HG03139 (cell line): Measurements from ENCODE around the gene MIOX.

Source experiments
- ATAC-seq: cut with Tn5 transposase; IDR thresholded peaks from one replicate; pipeline ENCODE4 v1.9.1; 2021; ENCODE audit not compliant: unreplicated experiment

The MIOX gene

DNA sequence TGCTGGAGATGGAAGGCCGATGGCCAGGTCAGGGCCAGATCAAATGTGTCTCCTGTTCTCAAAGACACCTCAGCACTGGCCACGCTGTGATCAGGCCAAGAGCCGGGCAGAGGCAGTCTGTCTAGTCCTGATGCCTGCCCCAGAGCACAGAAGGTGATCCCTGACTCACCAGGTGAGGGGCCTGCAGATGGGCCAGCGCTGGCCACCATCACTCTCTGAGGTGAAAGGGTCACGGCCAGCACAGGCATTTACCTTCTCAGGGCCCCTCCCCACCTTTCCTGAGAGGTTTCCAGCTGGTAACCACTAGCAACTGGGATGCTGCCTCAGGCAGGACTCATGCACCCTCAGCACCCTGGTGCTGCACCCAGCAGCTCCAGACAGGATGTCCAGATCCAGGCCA, 14.7 kb upstream of the MIOX start:
- no peak for ATAC-seq

DNA sequence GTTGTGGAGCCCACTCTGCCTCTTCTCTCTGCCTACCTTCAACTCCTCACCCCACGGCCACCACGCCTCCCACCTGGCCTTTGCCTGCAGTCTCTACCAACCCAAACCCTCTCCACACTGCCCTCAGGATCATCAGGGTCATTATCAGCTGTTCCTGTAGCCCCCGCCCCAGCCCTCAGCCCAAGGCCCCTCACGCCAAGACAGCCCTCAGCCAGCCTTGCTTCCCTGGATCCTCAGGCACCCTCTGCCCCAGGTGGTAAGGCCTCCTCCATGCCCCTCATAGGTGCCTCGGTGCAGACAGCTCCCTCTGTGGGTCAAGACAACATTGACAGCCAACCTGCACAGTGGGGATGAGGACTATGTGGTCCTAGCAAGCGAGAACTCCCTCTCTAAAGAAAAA, 13.6 kb upstream of the MIOX start:
- ATAC-seq = no peak

DNA sequence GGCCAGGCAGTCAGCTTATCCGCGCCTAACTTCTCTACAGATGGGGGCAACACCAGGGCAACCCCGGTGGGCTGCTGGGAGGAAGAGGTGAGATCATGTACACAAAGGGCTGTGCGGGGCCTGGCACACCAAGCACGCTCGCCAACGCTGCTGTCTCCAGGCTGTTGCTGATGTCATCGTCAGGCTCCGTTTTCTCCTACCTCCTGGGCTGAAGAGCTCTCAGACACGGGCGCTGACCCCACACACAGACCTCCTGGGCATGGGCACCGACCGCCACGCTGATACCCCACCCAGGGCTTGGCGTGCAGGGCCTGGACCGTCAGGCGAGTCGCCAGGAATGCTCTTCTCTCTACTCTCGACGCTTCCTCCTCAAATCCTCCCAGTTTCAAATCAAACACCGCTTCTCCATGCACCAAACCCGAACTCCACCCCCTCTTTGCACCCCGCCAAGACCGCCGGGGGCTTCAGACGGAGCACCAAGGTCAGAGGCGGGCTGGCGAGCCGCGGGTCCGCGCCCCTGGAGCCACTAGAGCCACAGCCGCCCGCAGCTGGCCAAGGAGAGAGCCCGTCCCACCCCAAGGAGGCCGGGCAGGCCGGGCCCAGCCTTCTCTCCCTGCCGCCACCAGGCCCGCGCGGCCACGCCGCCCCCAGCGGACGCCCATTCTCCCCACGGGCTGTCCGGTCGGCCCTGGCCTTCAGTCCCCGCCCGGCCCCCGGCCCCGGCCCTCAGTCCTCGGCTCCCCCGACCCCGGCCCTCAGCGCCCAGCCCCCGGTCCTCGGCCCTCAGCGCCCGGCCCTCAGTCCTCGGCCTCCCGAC, 12.6 kb upstream of the MIOX start:
- no peak for ATAC-seq

DNA sequence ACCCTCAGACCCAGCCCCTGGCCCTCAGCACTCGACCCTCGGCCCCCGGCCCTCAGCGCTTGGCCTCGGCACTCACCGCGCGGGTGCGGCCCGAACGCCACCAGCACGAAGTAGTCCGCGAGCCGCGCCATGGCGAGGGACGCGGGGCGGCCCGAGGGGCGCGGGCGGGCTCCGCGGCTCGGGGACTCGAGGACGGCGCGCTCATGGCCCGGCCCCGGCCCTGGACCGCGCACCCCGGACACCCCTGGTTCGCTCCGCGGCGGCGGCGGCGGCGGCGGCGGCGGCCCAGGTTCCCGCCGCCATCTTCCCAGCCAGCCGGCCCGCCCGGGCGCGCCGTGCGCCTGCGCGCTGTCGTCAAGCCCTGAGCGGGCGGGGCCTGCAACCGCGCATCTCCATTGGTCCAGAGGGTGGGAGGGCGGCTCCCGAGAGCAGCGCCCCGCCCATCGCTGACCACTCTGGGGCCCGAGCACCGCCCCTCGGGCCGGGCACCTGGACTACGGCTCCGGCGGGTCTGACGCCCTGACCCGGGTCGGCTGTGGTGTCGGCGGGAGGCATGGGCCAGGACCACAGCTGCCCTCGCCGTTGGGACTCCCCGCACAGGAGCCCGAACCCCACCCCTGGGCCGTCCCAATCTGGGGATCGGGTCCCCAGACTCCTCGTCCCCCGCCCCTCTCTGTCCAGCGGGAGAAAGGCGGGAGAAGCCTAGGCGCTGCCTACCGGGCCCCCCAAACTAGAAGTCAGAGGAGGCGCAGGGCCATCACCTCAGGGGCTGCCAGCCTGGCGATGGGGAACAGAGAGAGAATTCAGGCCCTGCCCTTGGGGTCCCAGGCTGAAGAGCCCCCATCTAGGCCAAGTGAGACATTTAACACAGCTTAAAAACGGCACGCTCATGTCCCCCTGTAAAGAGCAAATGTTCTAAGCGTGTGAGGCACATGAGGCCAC, 11.7 kb upstream of the MIOX start, which contains the start of gene SBF1:
Gene SBF1 (minus strand): TSS at position 326 of the 942 bp plus-strand sequence. CDS start 195 bp downstream, at position 131.
- peak; percentile 62 for ATAC-seq

DNA sequence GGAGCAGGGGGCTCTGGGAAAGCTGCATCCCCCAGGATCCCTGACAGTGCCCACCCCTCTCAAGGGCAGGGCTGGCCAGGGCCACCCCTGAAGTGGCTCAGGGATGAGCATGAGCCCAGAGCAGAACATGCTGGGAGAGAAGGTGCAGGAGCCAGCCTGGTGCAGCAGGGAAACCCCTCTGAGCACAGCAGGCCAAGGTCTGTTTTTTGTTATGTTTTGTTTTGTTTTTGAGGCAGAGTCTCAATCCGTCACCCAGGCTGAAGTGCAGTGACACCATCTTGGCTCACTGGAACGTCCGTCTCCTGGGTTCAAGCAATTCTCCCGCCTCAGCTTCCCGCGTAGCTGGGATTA, 11.0 kb upstream of the MIOX start:
- no peak for ATAC-seq

DNA sequence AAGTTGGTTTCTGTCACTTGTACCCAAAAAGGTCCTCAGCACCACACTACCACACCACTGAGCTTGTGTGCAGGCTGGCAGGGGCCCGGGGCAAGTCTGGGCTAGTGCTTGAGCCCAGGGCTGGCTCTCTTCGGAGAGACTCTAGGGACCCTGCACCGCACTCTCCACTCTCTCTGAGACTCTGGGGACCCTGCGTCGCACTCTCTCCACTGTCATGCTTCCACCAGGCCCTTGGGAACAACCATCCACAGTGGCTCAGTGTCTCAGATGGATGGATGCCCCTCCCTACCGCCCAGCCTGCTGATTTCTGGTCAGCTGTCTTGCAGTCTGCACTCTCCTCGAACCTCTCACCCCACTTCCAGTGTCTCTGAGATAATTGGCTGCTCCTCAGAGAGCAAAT, 9.8 kb upstream of the MIOX start:
- no peak for ATAC-seq

DNA sequence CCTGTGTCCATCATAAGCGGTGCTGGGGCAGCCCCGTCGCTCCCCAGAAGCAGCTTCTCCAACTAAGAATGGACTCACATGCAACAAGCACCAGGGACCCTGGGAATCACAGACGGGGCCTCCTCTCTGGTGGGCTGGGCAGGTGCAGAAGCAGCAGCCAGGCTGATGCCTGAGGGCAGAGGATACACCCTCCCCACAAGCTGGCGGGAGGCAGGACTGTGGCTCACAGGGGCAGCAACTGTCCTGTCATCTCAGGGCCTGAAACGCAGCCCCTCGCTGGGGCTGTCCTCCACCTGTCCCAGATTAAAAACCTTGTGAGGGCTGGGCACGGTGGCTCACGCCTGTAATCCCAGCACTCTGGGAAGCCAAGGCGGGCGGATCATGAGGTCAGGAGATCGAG, 8.7 kb upstream of the MIOX start:
- no peak for ATAC-seq

DNA sequence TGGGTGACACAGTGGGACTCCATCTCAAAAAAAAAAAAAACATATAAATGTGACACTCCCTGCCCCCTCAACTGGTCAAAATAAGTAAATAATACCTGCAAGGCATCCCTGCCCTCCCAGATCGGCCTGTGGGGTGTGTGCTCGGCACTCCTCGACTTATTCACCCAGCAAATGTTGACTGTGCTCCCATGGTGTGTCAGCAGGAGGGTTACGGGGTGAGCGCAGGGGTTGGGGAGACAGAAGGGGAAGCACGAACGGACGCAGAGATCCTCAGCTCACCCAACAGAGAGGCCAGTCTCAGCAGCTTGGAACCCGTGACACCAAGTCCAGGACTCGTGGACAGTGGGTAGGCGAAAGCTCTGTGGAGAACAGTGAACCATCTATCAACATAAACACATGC, 6.9 kb upstream of the MIOX start:
- ATAC-seq = no peak

DNA sequence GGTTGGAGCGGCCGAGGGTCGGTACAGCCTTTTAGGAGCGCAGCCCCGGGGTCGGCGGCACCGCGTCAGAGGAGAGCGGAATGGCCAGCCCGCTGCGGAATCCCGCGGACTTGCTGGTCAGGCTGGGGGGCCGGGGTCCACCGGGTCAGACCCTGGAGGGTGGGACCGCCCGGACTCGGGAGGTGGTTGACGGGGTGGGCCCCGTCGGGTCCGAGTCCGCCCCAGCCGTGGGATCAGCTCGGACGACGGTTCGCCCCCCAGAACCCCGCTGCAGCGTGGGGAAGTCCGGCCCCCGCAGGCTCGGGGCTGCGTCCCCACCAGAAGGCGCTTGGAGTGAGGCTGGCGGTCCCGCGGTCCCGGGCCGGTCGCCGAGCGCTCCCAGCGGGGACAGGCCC, 5.6 kb upstream of the MIOX start:
- no peak for ATAC-seq

DNA sequence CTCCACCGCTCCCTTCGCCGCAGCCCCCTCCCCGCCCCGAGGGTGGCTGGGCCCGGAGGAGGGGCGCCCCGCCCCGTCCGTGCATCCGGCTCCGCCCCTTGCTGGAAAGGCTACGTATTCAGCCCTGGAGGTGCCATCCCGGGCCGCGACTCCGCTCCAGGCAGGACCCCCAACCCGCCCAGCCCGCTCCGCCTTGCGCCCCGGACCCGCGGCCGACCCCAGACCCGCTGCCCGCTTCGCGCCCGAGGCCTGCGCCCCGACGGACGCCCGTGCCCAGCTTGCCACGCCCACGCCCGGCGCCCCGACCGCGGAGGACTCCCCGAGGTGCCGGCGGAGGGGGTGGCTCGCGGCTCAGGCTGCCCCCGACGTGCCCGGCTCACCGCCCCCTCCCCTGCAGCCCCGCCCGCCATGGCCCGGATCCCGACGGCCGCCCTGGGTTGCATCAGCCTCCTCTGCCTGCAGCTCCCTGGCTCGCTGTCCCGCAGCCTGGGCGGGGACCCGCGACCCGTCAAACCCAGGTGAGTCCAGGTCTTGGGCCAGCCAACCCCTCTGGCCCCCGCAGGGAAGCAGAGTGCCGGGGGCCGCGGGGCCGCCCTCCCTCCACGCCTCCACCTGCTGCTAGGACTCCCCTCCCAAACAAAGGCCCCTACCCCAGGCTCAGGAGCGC, 5.1 kb upstream of the MIOX start, which contains the start of gene ADM2:
Gene ADM2 (plus strand): TSS at position 104 of the 667 bp plus-strand sequence. CDS start 305 bp downstream, at position 409.
- ATAC-seq = no peak

DNA sequence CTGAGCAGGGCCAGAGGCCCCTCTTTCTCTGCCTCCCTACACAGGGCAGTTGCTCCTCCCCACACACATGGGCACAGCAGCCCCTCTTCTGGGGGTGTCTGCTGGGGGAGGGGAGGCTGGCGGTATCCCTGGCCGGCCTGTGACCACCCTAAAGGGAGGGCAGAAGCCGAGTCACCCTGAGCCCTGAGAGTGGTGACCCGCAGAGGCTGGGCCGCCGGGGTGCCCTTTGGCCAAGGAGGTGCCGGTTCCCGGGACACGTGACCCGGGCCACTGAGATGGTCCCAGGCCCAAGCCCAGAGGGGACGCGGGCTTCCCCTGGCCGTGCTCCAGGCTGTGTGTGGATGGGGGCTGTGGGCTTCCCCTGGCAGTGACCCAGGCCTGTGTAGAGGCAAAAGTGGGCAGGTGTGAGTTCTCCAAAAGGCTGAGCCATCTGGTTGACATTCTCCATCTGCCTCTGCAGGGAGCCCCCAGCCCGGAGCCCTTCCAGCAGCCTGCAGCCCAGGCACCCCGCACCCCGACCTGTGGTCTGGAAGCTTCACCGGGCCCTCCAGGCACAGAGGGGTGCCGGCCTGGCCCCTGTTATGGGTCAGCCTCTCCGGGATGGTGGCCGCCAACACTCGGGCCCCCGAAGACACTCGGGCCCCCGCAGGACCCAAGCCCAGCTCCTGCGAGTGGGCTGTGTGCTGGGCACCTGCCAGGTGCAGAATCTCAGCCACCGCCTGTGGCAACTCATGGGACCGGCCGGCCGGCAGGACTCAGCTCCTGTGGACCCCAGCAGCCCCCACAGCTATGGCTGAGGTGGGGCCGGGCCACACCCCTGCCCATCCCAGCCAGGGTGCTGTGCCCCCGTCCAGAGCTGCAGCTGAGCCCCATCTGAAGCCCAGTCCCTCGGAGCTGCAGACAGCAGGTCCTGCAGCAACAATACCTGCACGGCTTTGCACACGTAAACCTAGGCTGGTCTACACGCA, 4.3 kb upstream of the MIOX start:
- ATAC-seq = no peak

DNA sequence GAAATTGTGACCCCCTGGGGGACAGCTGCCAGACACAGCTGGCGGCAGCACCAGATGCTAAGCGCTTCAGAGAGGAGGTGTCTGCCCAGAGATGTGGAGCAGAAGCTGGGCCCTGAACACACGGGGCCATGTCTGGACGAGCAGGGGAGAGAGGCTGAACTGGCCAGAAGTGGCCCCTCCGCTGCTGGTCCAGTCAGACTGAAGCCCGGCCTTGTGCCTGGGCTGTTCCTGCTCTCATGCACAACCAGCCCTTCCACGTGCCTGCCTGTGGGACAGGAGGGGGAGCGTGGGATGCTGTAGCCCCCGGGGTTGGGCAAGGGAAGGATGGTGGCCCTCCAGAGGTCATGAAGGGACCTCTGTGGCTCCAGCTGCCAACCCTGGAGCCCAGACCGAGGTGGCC, 3.6 kb upstream of the MIOX start:
- no peak for ATAC-seq

DNA sequence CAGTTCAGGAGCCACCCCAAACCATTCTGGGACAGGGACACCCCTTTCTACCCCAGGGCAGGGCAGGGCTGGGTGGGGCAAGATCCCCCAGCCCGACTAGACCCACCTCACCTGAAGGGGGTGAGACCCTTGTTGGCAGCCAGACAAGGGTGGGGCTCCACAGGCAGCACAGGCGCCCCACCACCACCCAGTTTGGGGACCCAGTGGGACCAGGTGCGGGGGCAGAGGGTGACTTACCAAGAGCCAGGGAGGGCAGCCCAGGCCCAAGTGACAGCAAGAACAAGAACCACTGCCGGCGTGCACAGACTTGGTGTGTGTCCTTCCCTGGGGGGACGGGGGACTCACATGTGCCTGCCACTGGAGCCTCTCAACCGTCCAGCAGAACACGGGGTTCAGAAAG, 3.1 kb upstream of the MIOX start:
- ATAC-seq = no peak

DNA sequence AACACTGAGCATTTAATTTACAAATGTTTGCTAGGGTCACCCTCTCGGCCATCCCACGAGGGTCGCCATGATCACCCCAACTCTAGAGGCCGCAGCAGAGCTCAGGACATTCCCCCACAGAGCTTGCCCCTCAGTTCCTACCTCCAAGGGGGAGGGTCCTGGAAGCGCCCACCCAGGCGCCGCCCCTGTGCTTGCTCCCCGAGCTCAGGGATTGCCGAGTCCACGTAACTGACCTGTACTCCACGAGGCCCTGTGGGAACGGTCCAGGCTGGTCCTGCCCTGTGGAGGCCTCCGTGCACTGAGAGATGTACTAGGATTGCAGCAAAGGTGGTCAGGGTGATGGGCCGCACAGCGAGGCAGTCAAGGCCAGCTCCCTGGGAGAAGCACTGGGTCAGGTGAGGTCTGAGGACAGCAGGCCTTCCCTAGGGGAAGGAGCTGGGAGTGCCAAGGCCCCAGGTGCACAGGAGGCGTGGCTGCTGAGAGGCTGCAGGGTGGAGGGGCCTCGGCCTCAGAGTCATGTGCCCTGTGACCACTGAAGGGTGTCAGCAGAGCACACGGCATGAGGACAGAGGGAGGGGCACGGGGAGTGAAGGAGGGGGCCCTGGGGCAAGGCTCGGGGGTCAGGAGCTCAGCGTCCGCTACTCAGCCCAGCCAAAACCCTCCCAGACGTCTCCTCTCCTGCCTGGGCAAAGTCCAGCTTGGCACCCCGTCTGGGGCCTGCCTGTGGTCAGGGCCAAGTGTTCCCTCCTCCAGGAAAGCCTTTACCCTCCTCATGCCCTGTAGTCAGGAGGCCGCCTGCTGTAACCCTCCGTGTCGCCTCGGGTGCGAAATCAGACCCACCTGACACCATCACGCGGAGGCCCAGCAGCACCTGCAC, 2.4 kb upstream of the MIOX start:
- ATAC-seq = no peak

DNA sequence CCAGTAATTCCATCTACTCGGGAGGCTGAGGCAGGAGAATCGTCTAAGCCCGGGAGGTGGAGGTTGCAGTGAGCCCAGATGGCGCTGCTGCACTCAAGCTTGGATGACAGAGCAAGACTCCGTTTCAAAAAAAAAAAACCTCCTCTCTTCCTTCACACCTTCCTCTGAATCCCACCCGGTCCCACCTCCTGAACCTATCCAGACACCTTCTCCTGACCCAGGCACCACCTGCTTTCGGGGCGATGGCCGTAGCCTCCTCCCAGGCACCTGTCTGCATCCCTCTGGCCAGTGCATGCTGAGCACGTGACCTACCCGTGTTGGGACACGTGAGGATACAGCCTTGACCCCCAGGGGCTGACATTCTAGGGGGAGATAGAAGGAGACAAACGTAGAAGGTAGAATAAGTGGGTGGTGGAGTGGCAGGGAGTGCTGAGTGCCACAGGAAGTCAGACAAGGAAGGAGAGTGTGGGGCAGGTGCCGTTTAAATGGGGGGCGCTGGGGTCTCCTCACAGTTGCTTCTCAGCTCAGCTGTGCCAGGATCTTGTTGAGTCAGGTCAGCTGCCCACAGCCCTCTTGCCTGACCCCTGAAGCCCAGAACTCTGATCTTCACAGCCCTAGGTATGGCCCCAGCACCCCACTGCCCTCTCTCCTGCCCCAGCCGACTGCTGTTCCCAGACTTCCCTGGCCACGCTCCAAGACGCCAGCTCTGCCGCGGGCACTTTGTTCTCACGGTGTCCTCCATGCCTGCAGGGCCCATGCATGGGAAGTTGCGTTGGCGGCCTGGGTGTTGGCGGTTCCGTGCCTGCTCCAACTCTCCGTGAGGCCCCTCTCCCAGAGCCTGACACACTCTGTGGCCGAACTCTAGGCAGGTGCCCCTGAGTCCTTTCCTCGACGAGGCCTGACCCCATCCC, 1.2 kb upstream of the MIOX start:
- ATAC-seq = no peak

DNA sequence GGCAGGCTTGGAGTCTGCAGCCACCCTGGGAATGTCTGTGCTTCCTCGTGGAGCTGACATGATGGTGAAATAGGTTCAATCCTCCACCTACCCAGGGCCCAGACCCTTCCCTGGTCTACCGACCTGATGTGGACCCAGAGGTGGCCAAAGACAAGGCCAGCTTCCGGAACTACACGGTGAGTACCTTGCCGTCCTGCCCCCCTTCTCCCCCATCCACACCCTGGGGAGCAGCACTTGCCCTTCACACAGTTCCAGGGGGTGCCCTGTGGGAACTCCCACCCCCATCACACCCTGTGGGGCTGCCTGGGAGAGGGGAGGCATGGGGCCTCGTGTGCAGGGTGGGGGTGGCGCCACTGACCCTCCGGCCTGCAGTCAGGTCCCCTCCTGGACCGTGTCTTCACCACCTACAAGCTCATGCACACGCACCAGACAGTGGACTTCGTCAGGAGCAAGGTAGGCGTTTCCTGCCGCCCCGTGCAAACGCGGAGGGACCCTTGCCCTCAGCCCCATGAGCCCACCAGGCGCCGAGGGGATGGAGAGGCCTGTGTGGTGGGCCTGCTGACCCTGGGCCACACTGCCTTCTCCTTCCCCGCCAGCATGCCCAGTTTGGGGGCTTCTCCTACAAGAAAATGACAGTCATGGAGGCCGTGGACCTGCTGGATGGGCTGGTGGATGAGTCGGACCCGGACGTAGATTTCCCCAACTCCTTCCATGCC, 789 bp downstream of the MIOX start:
- no peak for ATAC-seq

DNA sequence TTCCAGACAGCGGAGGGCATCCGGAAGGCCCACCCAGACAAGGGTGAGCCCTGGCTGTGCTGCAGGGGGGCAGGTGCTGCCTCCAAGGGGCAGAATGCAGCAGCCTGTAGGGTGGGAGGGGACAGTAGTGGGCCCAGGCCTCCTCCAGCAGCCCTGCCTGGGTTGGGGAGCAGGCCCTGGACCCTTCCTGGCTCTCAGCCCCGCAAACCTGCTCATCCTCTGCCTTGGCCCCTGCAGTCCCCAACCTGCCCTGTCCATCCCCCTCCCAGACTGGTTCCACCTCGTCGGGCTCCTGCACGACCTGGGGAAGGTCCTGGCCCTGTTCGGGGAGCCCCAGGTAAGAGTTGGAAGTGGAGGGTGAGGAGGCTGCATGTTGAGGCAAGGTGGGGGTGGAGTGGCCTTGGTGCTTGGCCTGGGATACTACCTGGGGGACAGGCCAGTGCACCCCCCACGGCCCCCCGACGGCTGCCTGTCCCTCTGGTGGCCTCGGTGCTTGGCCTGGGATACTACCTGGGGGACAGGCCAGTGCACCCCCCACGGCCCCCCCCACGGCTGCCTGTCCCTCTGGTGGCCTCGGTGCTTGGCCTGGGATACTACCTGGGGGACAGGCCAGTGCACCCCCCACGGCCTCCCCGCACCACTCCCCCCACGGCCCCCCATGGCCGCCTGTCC, 1.5 kb downstream of the MIOX start:
- no peak for ATAC-seq
